GM23248 (cell line): Measurements from ENCODE around the gene ZSWIM2.

Experiments
- EZH2 ChIP-seq: fragments of 200-600 bp; sonication (generic); IDR thresholded peaks from 2 replicates; pipeline ENCODE4 v1.6.1; 2018; ENCODE audit warnings: antibody characterized with exemption, mild to moderate bottlenecking; ENCODE audit not compliant: insufficient read depth, poor library complexity, severe bottlenecking
- EZH2phosphoT487 ChIP-seq: fragments of 200-600 bp; sonication (generic); IDR thresholded peaks from 2 replicates; pipeline ENCODE4 v1.6.1; 2018; ENCODE audit warnings: antibody characterized with exemption, moderate library complexity, mild to moderate bottlenecking, low read depth; ENCODE audit not compliant: insufficient read depth

DNA sequence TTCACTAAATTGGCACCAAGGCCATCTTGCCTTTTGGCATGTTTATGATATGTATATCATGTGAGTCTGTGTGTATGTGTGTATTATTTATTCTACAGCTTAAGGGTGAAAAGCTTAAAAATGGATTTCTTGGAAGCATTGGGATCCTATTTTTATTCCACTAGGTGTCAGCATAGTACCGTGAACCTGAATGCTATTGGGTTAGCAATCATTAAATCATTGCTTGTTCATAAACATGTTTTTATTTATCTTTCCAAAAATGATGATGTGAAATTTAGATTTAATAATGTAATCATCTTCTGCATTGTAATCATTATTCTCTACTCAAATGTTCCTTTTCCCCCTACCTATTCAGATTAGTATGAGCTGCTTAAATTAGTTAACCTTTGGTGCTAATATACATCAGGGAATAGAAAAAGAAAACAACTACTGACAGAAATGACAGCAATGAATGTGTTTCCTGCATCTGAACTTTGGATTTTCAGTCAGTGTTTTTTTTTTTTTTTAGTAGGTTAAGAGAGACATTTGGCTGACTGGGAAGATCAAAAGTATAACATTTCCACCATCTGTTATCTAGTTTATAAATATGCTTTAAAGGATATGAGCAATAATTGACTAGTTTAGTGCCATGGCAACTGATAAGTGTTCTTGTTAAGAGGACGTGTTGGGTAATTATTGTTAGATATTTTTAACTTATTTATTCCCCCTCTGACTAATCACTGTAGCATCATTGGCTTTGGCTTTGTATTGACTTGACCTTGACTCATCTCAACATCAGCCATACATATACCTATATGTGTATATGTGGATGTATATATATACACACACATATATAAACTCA is 14.1 kb upstream of the ZSWIM2 start:
- TF ChIP-seq EZH2: no peak
- TF ChIP-seq EZH2phosphoT487: no peak
